Neural progenitor cell (in vitro differentiated cells): ENCODE results near the gene SIGLEC6. TPM values are rescaled to one million over a fixed set of nuclear protein-coding genes. Genes with fewer than 3 reads are reported as not detected.

Experiments
- DNase-seq: peaks from one replicate; pipeline ENCODE4 v3.0.0-alpha.2; 2016; ENCODE audit warnings: low spot score
- H2AFZ ChIP-seq: fragments of 200-600 bp; sonication (generic); replicated peaks from 2 replicates; pipeline ENCODE4 v1.6.1; 2016; ENCODE audit warnings: antibody characterized with exemption
- H3F3A ChIP-seq: fragments of 200-600 bp; sonication (generic); 2 replicates; pipeline ENCODE4 v1.6.1; 2016; ENCODE audit warnings: antibody characterized with exemption, low read depth
- H3K27ac ChIP-seq: fragments of 200-600 bp; sonication (generic); 2 replicates; pipeline ENCODE4 v1.5.1; 2016; ENCODE audit warnings: mild to moderate bottlenecking
- H3K27me3 ChIP-seq: fragments of 200-600 bp; sonication (generic); 2 replicates; pipeline ENCODE4 v1.6.1; 2016; ENCODE audit warnings: mild to moderate bottlenecking, moderate library complexity
- H3K36me3 ChIP-seq: fragments of 200-600 bp; sonication (generic); 2 replicates; pipeline ENCODE4 v1.5.1; 2016
- H3K4me1 ChIP-seq: fragments of 200-600 bp; sonication (generic); 2 replicates; pipeline ENCODE4 v1.6.1; 2016; ENCODE audit warnings: mixed run types
- H3K4me2 ChIP-seq: fragments of 200-600 bp; sonication (generic); 2 replicates; pipeline ENCODE4 v1.6.1; 2016
- H3K4me3 ChIP-seq: fragments of 200-600 bp; sonication (generic); 2 replicates; pipeline ENCODE4 v1.5.1; 2016
- H3K79me2 ChIP-seq: fragments of 200-600 bp; sonication (generic); 2 replicates; pipeline ENCODE4 v1.6.1; 2016; ENCODE audit warnings: low read depth
- H3K9ac ChIP-seq: fragments of 200-600 bp; sonication (generic); 2 replicates; pipeline ENCODE4 v1.6.1; 2016
- H3K9me3 ChIP-seq: fragments of 200-600 bp; sonication (generic); 2 replicates; pipeline ENCODE4 v1.5.1; 2016; ENCODE audit warnings: low read depth
- H4K20me1 ChIP-seq: fragments of 200-600 bp; sonication (generic); 2 replicates; pipeline ENCODE4 v1.6.1; 2016; ENCODE audit warnings: low read depth
- H3K27ac Mint-ChIP-seq: 3 replicates; pipeline ENCODE4 v1.8.0; 2021; ENCODE audit warnings: mixed read lengths
- H3K27me3 Mint-ChIP-seq: 2 replicates; pipeline ENCODE4 v1.8.0; 2022; ENCODE audit warnings: low read depth, mild to moderate bottlenecking, inconsistent platforms, moderate library complexity, mixed read lengths; ENCODE audit not compliant: insufficient read depth
- H3K36me3 Mint-ChIP-seq: 3 replicates; pipeline ENCODE4 v1.8.0; 2021; ENCODE audit warnings: mixed read lengths
- H3K4me1 Mint-ChIP-seq: 3 replicates; pipeline ENCODE4 v1.8.0; 2021; ENCODE audit warnings: mixed read lengths
- H3K4me3 Mint-ChIP-seq: 3 replicates; pipeline ENCODE4 v1.8.0; 2021; ENCODE audit warnings: mild to moderate bottlenecking, moderate library complexity, mixed read lengths
- H3K9me3 Mint-ChIP-seq: 3 replicates; pipeline ENCODE4 v1.8.0; 2020; ENCODE audit warnings: mixed read lengths
- CTCF ChIP-seq: fragments of 200-600 bp; sonication (generic); IDR thresholded peaks from 2 replicates; pipeline ENCODE4 v1.5.1; 2017; ENCODE audit warnings: antibody characterized with exemption, mild to moderate bottlenecking
- EZH2 ChIP-seq: fragments of 200-600 bp; sonication (generic); IDR thresholded peaks from 2 replicates; pipeline ENCODE4 v1.6.1; 2017; ENCODE audit warnings: antibody characterized with exemption, mild to moderate bottlenecking, moderate library complexity
- EZH2phosphoT487 ChIP-seq: fragments of 200-600 bp; sonication (generic); IDR thresholded peaks from 2 replicates; pipeline ENCODE4 v1.6.1; 2017; ENCODE audit warnings: antibody characterized with exemption
- total RNA-seq: library from RNA; depleted of rRNA; stranded (reverse); fragments of >200 nt; gene quantifications from 2 replicates; pipeline ENCODE4 v1.2.3, GENCODE V29; 2015; ENCODE audit warnings: low replicate concordance

The SIGLEC6 gene
- total RNA-seq, 1 donor from 2014 or later: not detected

GRCh38 chr19:51489113-51489512 lies 42.4 kb downstream of the SIGLEC6 start:
- Mint-ChIP-seq H3K9me3 (no peaks in the 10 kb centered on the region), H3K27ac (no peak overlapping the region), H3K27me3 (peaks cover 2% of the 10 kb centered on the region), H3K4me1 (no peaks in the 10 kb centered on the region), H3K36me3 (no peaks in the 10 kb centered on the region), H3K4me3 (no peak overlapping the region)
- Histone ChIP-seq H3K4me3 (no peak overlapping the region), H3K36me3 (no peaks in the 10 kb centered on the region), H3K27me3 (no peaks in the 10 kb centered on the region), H3K4me1 (no peaks in the 10 kb centered on the region), H4K20me1 (no peaks in the 10 kb centered on the region), H2AFZ (no peak overlapping the region), H3K9ac (no peak overlapping the region), H3K4me2 (no peak overlapping the region), H3K27ac (no peak overlapping the region), H3F3A (no peaks in the 10 kb centered on the region), H3K9me3 (no peaks in the 10 kb centered on the region), H3K79me2 (no peaks in the 10 kb centered on the region)
- no peak for TF ChIP-seq CTCF
- no peak for TF ChIP-seq EZH2phosphoT487
- no peak for TF ChIP-seq EZH2
- DNase-seq: no peak

- Histone ChIP-seq H3K4me2 (no peak overlapping the region), H3K27me3 (no peaks in the 10 kb centered on the region), H3K4me1 (no peaks in the 10 kb centered on the region), H3K79me2 (no peaks in the 10 kb centered on the region), H3K36me3 (no peaks in the 10 kb centered on the region), H4K20me1 (no peaks in the 10 kb centered on the region), H3K27ac (no peak overlapping the region), H3K9ac (no peak overlapping the region), H3K4me3 (no peak overlapping the region), H3F3A (no peaks in the 10 kb centered on the region), H3K9me3 (no peaks in the 10 kb centered on the region), H2AFZ (no peak overlapping the region)
- H3K27ac Mint-ChIP-seq: no peak overlapping the region
- no peaks in the 10 kb centered on the region for H3K9me3 Mint-ChIP-seq
- no peak for DNase-seq
- H3K27me3 Mint-ChIP-seq: peaks cover 3% of the 10 kb centered on the region
- no peaks in the 10 kb centered on the region for H3K36me3 Mint-ChIP-seq
- no peak for TF ChIP-seq EZH2
- TF ChIP-seq CTCF: no peak
- no peak for TF ChIP-seq EZH2phosphoT487
- H3K4me1 Mint-ChIP-seq: no peaks in the 10 kb centered on the region
- H3K4me3 Mint-ChIP-seq: no peak overlapping the region
Observed at GRCh38 chr19:51488491-51488890, 43.0 kb downstream of the SIGLEC6 start.

GRCh38 chr19:51485960-51486660 lies 45.4 kb downstream of the SIGLEC6 start:
- no peak overlapping the region for H3K9ac ChIP-seq
- no peaks in the 10 kb centered on the region for H3K36me3 ChIP-seq
- no peak overlapping the region for H3K4me3 ChIP-seq
- Mint-ChIP-seq H3K27ac (no peak overlapping the region), H3K9me3 (no peaks in the 10 kb centered on the region), H3K36me3 (no peaks in the 10 kb centered on the region), H3K4me3 (no peak overlapping the region), H3K4me1 (no peaks in the 10 kb centered on the region), H3K27me3 (peaks cover 5% of the 10 kb centered on the region)
- no peaks in the 10 kb centered on the region for H3K79me2 ChIP-seq
- H3K4me1 ChIP-seq: no peaks in the 10 kb centered on the region
- no peak for DNase-seq
- H3F3A ChIP-seq: no peaks in the 10 kb centered on the region
- no peak overlapping the region for H3K27ac ChIP-seq
- no peaks in the 10 kb centered on the region for H3K9me3 ChIP-seq
- no peaks in the 10 kb centered on the region for H4K20me1 ChIP-seq
- TF ChIP-seq CTCF (no peak), EZH2 (no peak), EZH2phosphoT487 (no peak)
- no peak overlapping the region for H3K4me2 ChIP-seq
- no peak overlapping the region for H2AFZ ChIP-seq
- no peaks in the 10 kb centered on the region for H3K27me3 ChIP-seq
